ENCODE data around the gene PSMG4. TPM values are rescaled to one million over a fixed set of nuclear protein-coding genes. Genes with fewer than 3 reads are reported as not detected.

PSMG4 gene
- total RNA-seq, 1 experiment from 2014 or later = 35.0 TPM

- ATAC-seq (no peak), DNase-seq (ENCODE audit: low read depth, low spot score) (no peak)
- BruUV-seq (replicated peaks) = no TSS peak
- H3K9me2 ChIP-seq (ENCODE audit: insufficient read depth) = no peaks in the 10 kb centered on the region
- H3K36me3 ChIP-seq (ENCODE audit: control insufficient read depth in 1 of 2, insufficient read depth in 2 of 2, low read length in 2 of 2) = peaks cover 16 to 31% of the 10 kb centered on the region in 2 experiments; a peak in 3 of 4 replicates
- peaks cover 9 to 12% of the 10 kb centered on the region in 2 experiments; a peak in 3 of 4 replicates for H3K4me1 ChIP-seq (ENCODE audit: control insufficient read depth in 1 of 2, insufficient read depth in 2 of 2, low read length in 2 of 2)
- peaks cover 85% of the 10 kb centered on the region for H3K79me2 ChIP-seq (ENCODE audit: insufficient read depth, low read length)
- ChIA-PET RAD21 (ENCODE audit: low non-redundant PET in 1 of 2, low total read pairs in 2 of 2, uncharacterized antibody in 2 of 2, unreplicated experiment in 2 of 2) (no interaction called here), CTCF (no interaction called here), POLR2A (no interaction called here)
- TF ChIP-seq CTCF (IDR thresholded peaks at IDR 0.05 in 2 of 3, conservative IDR thresholded peaks at IDR 0.05 in 1 of 3; ENCODE audit: borderline replicate concordance in 1 of 3, insufficient read depth in 1 of 3, low read depth in 2 of 3, low read length in 2 of 3) = no peak
- no peak overlapping the region for H3K4me3 ChIP-seq (replicated peaks in 1 of 2; ENCODE audit: low read depth in 1 of 2, low read length in 2 of 2)
- no peak overlapping the region for H3K4me2 ChIP-seq (ENCODE audit: low read length)
- no peak overlapping the region for H2AFZ ChIP-seq (ENCODE audit: low read depth, low read length, poor library complexity, severe bottlenecking)
- intact Hi-C loops (cut with micrococcal nuclease) = no loop called here
- no peak overlapping the region for H3K27ac ChIP-seq (ENCODE audit: low read depth, low read length)
- H4K20me1 ChIP-seq (ENCODE audit: insufficient read depth) = no peaks in the 10 kb centered on the region
- H3K9me3 ChIP-seq (ENCODE audit: control insufficient read depth in 1 of 2, insufficient read depth in 1 of 2, low read depth in 1 of 2, low read length in 2 of 2) = no peaks in the 10 kb centered on the region
- no peaks in the 10 kb centered on the region for H3K27me3 ChIP-seq (ENCODE audit: insufficient read depth, low read length)
- H3K9ac ChIP-seq (ENCODE audit: low read length) = no peak overlapping the region
These were observed 5.6 kb downstream of the PSMG4 start for GRCh38 chr6:3264356-3264755.

DNA sequence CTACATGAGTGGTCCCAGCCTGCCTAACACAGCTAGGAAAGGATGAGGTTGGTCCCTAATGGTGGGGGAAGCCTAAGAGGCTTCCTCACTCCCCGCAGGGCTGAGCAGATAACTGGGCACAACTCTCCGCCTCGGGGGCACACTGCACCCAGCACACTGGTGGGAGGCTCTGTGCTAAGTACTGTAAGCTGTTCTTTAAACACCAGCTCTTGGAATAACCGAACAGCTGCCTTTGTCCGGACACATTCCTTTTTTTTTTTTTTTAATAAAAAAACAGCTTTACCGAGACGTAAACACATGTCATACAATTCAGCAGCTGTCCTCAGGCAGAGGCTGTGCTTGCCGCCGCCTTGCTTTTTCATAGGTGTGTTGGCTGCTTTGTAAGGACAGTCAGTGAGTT, 6.9 kb downstream of the PSMG4 start:
- no TSS peak for BruUV-seq (replicated peaks)
- H3K4me2 ChIP-seq (ENCODE audit: low read length) = no peak overlapping the region
- ChIA-PET POLR2A (no interaction called here), RAD21 (ENCODE audit: low non-redundant PET in 1 of 2, low total read pairs in 2 of 2, uncharacterized antibody in 2 of 2, unreplicated experiment in 2 of 2) (no interaction called here), CTCF (no interaction called here)
- no peak overlapping the region for H3K9ac ChIP-seq (ENCODE audit: low read length)
- ATAC-seq (no peak), DNase-seq (ENCODE audit: low read depth, low spot score) (no peak)
- intact Hi-C loops (cut with micrococcal nuclease) = no loop called here
- H3K4me3 ChIP-seq (replicated peaks in 1 of 2; ENCODE audit: low read depth in 1 of 2, low read length in 2 of 2) = no peak overlapping the region
- TF ChIP-seq RAD21 (IDR thresholded peaks at IDR 0.05; ENCODE audit: low read depth) (no peak), SRF (IDR thresholded peaks at IDR 0.05; ENCODE audit: low read depth) (no peak), ATF3 (IDR thresholded peaks at IDR 0.05) (no peak), TCF7L2 (IDR thresholded peaks at IDR 0.05; ENCODE audit: borderline replicate concordance, extremely low read depth, insufficient read depth, insufficient read length) (no peak), SP1 (IDR thresholded peaks at IDR 0.05; ENCODE audit: low read depth) (no peak), EZH2phosphoT487 (IDR thresholded peaks at IDR 0.05; ENCODE audit: borderline replicate concordance) (no peak), POLR2AphosphoS5 (IDR thresholded peaks at IDR 0.05; ENCODE audit: low read depth, low read length) (no peak), ELF1 (IDR thresholded peaks at IDR 0.05; ENCODE audit: borderline replicate concordance, low read depth) (no peak)
- TF ChIP-seq, protein P1, sequence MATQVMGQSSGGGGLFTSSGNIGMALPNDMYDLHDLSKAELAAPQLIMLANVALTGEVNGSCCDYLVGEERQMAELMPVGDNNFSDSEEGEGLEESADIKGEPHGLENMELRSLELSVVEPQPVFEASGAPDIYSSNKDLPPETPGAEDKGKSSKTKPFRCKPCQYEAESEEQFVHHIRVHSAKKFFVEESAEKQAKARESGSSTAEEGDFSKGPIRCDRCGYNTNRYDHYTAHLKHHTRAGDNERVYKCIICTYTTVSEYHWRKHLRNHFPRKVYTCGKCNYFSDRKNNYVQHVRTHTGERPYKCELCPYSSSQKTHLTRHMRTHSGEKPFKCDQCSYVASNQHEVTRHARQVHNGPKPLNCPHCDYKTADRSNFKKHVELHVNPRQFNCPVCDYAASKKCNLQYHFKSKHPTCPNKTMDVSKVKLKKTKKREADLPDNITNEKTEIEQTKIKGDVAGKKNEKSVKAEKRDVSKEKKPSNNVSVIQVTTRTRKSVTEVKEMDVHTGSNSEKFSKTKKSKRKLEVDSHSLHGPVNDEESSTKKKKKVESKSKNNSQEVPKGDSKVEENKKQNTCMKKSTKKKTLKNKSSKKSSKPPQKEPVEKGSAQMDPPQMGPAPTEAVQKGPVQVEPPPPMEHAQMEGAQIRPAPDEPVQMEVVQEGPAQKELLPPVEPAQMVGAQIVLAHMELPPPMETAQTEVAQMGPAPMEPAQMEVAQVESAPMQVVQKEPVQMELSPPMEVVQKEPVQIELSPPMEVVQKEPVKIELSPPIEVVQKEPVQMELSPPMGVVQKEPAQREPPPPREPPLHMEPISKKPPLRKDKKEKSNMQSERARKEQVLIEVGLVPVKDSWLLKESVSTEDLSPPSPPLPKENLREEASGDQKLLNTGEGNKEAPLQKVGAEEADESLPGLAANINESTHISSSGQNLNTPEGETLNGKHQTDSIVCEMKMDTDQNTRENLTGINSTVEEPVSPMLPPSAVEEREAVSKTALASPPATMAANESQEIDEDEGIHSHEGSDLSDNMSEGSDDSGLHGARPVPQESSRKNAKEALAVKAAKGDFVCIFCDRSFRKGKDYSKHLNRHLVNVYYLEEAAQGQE (IDR thresholded peaks at IDR 0.05; ENCODE audit: low read depth) = no peak
- H2AFZ ChIP-seq (ENCODE audit: low read depth, low read length, poor library complexity, severe bottlenecking) = no peak overlapping the region
- H3K27ac ChIP-seq (ENCODE audit: low read depth, low read length) = no peak overlapping the region
- H3K79me2 ChIP-seq (ENCODE audit: insufficient read depth, low read length) = peaks cover 72% of the 10 kb centered on the region
- H3K27me3 ChIP-seq (ENCODE audit: insufficient read depth, low read length) = no peaks in the 10 kb centered on the region
- H3K36me3 ChIP-seq (ENCODE audit: control insufficient read depth in 1 of 2, insufficient read depth in 2 of 2, low read length in 2 of 2) = peaks cover 17 to 33% of the 10 kb centered on the region in 2 experiments; a peak in 3 of 4 replicates
- H3K9me3 ChIP-seq (ENCODE audit: control insufficient read depth in 1 of 2, insufficient read depth in 1 of 2, low read depth in 1 of 2, low read length in 2 of 2) = no peaks in the 10 kb centered on the region
- H3K4me1 ChIP-seq (ENCODE audit: control insufficient read depth in 1 of 2, insufficient read depth in 2 of 2, low read length in 2 of 2) = peaks cover 5 to 6% of the 10 kb centered on the region in 2 experiments; a peak in 3 of 4 replicates
- no peaks in the 10 kb centered on the region for H4K20me1 ChIP-seq (ENCODE audit: insufficient read depth)
- no peaks in the 10 kb centered on the region for H3K9me2 ChIP-seq (ENCODE audit: insufficient read depth)
